ENCODE measurements around the gene PCDH9.

The PCDH9 gene

GRCh38 chr13:67091603-67092002 lies 138.5 kb downstream of the PCDH9 start:
- no peak for DNase-seq (ENCODE audit: low read depth in 2 of 2, low spot score in 1 of 2)

- no peak for DNase-seq (ENCODE audit: low read depth in 2 of 2, low spot score in 1 of 2)
Observed at GRCh38 chr13:67090856-67091255, 139.3 kb downstream of the PCDH9 start.

DNA sequence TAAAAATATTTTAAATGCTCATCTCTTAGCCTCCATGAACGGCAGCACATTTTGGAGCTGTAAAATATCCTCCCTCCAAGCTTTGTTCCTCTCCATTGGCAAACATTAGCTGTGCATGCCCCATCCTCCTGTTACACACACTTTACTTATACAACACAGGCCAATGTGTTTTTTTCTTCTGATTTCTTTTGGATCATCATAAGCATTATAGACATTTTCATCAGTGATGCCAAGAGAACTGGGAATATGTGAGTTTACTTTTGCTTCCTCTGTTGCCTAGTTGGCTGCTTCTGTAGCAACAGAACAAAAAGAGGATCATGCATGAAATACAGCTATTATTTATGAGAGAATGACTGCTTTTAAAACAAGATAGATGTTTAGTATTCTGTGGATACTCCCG lies 142.6 kb downstream of the PCDH9 start:
- no peak for DNase-seq (ENCODE audit: low read depth in 2 of 2, low spot score in 1 of 2)

DNA sequence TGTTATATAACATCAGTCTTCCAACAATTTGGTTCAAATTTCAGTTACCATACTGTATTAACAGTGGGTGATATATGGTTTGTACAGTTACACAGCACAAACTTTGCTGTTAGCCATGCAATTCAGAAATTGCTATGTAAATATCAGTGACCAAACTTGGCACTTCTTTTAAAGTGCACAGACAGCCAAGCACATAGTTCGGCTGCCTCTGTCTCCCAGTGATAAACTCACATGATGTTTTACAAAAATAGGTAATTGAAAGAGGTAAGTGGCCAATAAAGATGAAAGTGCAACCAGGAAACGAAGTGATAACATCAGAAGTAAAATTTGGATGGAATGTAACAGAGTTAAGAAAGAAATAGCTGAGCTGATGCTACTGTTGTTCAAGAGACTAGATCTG lies 143.9 kb downstream of the PCDH9 start:
- DNase-seq (ENCODE audit: low read depth in 2 of 2, low spot score in 1 of 2) = no peak

DNA sequence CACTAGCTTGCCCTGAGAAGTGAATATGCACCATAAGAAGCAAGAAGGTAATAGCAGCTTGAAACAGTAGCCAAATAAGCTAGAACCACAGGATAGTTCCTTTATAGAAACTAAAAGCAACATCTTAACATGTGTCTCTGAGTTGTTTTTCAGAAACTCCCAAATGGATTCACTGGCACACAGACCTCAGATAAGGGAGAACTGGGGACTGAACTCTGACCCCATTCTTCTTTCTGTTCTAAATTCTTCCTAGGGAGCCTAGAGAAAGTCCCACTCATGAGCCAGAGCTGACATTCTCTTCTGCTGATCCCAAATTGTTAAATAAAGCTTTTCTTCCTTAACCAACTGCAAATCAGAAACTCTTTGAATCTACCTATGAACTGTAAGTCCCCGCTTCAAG lies 146.1 kb downstream of the PCDH9 start:
- DNase-seq (ENCODE audit: low read depth in 2 of 2, low spot score in 1 of 2) = no peak

DNA sequence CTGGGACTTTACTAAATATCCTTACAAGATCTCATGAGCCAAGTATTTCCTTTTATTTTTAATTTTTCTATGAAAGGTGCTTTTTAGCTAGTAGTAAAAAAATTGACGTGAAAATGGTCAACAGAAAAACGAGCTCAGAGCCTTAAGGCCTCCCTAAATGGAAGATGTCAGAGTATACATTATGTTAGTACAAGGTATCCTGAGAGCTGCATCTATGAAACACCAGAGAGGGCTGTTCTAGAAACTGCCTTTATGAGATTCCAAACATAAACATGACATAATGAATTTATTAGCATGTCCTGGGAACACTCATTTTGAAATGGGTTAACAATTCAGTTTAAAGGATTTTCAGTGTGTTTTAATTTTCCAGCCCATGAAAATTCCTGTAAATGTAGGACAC lies 146.6 kb downstream of the PCDH9 start:
- DNase-seq (ENCODE audit: low read depth in 2 of 2, low spot score in 1 of 2) = no peak

- no peak for DNase-seq (ENCODE audit: low read depth in 2 of 2, low spot score in 1 of 2)
Observed at GRCh38 chr13:67080351-67080750, 149.8 kb downstream of the PCDH9 start.

DNA sequence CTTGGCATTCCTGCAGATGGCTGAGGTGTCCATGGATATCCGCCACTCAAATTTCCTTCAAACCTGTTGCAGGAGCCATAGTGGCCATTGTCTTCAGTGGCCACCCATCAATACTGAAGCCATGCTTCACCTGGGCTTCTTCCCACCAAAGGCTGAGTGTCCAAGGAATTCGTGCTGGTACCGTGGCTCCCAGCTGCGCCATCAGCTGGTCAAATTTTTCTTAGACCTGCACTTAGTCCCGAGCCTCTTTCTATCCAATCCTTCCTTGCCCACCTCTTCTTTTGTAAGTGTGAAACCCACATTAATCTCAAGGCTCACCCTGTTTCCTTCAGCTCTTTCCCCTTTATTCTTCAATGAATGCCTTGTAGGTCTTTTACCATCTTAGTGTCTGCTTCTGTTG lies 152.1 kb downstream of the PCDH9 start:
- no peak for DNase-seq (ENCODE audit: low read depth in 2 of 2, low spot score in 1 of 2)

GRCh38 chr13:67077132-67077531 lies 153.0 kb downstream of the PCDH9 start:
- DNase-seq (ENCODE audit: low read depth in 2 of 2, low spot score in 1 of 2) = no peak

GRCh38 chr13:67076378-67076777 lies 153.8 kb downstream of the PCDH9 start:
- no peak for DNase-seq (ENCODE audit: low read depth in 2 of 2, low spot score in 1 of 2)

DNA sequence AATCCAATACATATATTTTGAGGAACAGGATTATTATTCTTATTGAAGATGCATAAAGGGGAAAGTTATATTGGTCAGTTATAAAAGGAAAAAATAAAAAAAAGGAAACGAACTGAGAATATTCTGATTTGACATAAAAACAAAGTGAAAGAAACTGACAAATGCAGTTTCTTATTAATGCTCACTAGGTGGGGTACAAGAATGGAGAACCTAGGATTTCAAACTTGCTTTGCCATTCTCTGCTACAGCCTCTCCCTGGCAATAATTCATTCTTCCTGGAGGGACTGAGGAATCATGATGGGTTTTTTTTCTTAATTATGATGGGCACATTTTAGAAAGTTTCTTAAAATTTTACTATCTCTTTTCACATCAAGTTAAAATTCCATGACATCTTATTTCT lies 154.9 kb downstream of the PCDH9 start:
- no peak for DNase-seq (ENCODE audit: low read depth in 2 of 2, low spot score in 1 of 2)

DNA sequence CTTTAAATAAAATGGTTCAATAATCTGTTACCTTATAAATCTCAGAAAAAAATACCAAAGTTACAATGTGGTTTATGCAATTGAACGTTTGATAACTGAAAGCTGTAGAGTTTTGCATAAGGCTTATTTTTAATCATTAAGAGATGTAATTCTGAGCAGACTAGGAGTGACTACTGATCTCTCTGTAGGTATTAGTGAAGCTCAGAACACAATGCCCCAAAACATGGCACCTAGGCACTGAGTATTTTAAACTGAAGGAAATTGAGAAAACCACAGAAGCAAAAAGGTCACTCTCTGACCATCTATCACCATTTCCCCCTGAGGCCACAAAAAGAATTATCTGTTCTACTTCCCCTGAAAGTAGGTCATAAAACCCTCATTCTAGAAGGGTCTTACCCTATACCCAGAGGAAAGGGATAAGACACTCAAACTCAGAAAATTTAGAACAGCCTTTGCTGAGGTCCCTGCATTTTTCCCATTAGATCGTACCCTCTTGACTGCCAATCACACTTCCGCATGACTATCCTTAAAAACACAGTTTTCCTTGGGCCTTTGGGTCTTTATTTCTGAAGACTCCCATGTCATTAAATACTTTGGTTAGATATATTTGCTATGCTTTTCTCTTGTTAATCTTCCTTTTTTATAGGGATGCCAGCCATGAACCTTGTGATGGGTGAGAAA lies 158.1 kb downstream of the PCDH9 start:
- no peak for DNase-seq (ENCODE audit: low read depth in 2 of 2, low spot score in 1 of 2)

DNA sequence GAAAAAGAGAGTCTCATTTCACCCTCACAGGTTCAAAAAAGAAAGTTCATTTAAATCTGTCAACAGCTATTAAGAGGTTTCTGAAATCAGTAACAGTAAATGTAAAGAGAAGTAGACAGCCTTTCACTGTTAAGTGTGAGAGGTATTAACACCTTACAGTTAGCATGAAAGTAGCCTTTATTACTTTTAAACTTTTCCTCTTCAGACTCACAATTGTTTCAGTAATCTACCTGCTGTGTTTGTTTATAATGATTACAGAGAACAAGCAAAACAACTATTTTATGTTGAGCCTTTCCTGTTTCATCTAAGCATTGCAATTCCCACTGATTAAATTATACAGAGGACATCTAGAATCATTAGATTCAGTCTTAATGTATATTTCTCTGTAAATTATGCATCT lies 159.8 kb downstream of the PCDH9 start:
- no peak for DNase-seq (ENCODE audit: low read depth in 2 of 2, low spot score in 1 of 2)

DNA sequence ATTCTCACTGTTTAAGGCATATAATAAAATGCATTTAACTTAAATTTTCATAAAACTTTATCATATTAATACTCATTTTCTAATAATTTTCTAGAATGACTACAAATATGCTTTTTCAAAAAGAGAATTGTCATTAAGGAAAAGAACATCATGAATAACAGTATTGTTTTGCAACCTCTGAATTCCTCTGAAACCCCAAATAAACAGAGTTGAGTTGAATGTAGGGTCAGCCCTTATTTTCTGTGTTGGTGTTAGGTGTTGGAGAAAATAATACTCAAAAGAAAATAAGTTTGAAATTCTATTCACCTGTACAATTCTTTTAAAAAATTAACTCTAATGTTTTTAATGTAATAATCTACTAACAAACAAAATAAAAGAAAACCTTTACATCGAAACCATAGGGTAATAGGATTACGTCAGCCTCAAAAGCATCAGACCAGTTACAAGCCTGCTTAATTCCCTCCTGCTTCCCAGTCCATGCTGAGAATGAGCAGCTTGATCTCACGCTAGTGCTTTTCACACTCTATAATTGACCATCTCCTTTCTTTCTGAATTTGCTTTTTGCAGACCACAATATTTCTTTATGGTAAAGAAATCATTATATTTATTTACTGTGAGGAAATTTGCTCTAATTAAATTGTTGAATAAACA lies 160.9 kb downstream of the PCDH9 start:
- DNase-seq (ENCODE audit: low read depth in 2 of 2, low spot score in 1 of 2) = no peak

- no peak for DNase-seq (ENCODE audit: low read depth in 2 of 2, low spot score in 1 of 2)
Observed at GRCh38 chr13:67064920-67065319, 165.2 kb downstream of the PCDH9 start.

GRCh38 chr13:67063036-67063435 lies 167.1 kb downstream of the PCDH9 start:
- DNase-seq (ENCODE audit: low read depth in 2 of 2, low spot score in 1 of 2) = no peak

DNA sequence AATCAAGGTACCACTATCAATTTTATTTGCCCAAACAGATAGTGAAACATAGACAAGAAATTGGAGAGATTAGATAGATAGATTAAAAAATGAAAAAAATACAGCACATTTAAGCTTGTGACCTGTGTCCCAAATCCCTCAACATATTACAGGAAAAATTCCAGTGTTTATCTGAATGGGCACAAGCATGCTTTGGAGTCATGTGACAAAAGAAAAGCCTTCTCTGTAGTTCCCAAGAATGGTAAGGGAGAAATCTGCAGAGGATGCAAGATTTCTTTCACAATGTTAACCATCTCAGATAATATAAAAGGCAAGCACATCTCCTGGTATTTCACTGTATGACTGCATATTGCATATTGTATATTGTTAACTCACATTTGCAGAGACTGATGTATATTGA lies 168.0 kb downstream of the PCDH9 start:
- DNase-seq (ENCODE audit: low read depth in 2 of 2, low spot score in 1 of 2) = no peak

DNA sequence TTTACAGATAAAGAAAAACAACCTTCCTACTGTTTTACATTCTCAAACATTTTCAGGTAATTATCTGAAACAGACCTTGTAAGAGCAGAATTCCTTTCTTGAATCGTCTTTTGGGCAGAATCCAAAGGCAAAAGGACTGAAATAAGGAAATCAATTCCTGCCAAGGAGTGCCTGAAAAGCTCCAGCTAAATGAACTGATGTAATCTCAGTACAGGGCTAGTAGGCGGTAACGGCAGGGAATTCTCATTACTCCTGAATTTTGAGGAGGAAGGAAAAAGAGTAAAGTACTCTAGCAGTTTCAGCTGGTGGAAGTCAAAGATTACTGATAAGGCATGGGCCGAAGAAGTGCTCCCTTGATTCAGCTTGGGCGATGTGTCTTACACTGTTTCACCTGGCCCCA lies 168.4 kb downstream of the PCDH9 start:
- DNase-seq (ENCODE audit: low read depth in 2 of 2, low spot score in 1 of 2) = no peak

DNA sequence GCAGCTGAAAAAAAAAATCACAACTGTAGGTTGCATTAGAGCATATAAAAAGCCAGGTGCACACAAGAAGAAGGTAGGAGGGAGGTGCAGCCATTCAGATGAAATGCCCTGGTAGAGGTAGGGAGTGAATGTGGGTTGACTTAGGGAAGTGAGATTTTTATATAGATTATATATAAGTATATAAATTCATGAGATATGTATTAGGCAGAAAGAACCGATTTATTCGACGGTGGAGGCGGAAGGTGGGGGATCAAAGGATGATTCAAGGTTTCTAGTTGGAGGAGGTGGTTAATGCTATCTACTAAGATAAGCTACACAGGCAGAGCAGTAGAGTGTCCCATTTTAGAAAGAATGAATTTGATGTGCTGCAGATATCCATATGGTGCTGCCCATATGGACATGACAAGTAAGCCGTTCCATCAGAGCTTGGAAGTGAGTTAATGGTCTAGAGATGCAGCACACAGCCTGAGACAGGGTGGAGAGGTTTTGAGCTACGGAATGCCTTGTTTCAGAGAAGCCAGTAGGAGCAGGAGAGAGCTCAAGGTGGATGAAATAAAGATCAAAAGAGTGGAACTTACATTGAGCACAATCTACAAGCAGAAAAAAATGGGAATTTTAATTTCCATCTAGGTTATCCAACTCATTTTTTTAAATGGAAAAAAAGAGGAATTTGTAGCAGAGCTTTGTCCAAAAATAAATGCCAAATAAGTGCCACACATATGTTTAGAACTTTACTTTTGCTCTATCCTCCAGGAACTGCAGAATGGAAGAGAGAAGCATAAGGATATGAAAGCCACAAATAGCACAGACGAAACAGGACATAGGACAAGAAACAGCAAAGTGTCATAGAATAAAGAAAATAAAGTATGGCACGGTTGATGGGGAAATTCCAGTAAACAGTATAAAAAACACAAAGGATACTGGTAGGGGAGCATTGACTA lies 177.3 kb downstream of the PCDH9 start:
- no peak for DNase-seq (ENCODE audit: low read depth in 2 of 2, low spot score in 1 of 2)

DNA sequence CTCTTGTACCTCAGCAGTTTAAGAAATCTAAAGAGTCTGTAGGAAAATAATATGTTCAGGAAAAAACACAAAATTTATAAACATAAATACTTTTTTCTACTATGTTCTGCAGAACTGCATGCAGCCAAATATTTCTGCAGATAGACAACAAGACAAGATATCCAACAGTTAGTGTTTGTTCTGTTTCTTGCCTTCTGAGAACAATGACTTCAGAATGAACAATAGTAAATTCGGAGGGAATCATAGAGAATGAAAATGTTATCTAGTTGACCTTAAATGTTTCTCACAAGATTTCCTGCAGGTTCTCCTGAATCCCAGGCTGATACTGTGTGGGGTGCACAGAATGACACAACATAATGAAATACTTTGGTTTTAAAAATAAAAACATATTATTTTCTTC lies 180.4 kb downstream of the PCDH9 start:
- DNase-seq (ENCODE audit: low read depth in 2 of 2, low spot score in 1 of 2) = no peak

GRCh38 chr13:67048821-67049150 lies 181.3 kb downstream of the PCDH9 start:
- no peak for DNase-seq (ENCODE audit: low read depth in 2 of 2, low spot score in 1 of 2)
